NCI-H1048 (cell line): ENCODE measurements around the gene FCSK.
"Not testable (repeated sequence)": the region's sequence is repeated elsewhere in the genome, so short reads cannot be mapped to it uniquely, and the experiment has no call there.

Experiments used
- DNase-seq: peaks from one replicate; lab custom pipeline; 2025; lab: John Stamatoyannopoulos, UW

Gene FCSK

GRCh38 chr16:70454222-70455034 lies at the start of gene FCSK:
Gene FCSK (plus strand): TSS chr16:70454595. CDS start chr16:70463191, 8,596 bp downstream.
- DNase-seq = no peak

GRCh38 chr16:70406104-70406503 lies 48.3 kb upstream of the FCSK start:
- DNase-seq = not testable (repeated sequence)

GRCh38 chr16:70407811-70408274 lies 46.6 kb upstream of the FCSK start:
- DNase-seq = no peak

- no peak for DNase-seq
Observed at GRCh38 chr16:70410734-70411133, 43.7 kb upstream of the FCSK start.

GRCh38 chr16:70412385-70412784 lies 42.0 kb upstream of the FCSK start:
- no peak for DNase-seq

- DNase-seq = not testable (repeated sequence)
Observed at GRCh38 chr16:70413572-70413971, 40.8 kb upstream of the FCSK start.

GRCh38 chr16:70416748-70417616 lies 37.4 kb upstream of the FCSK start:
- DNase-seq = no peak

GRCh38 chr16:70417661-70418060 lies 36.7 kb upstream of the FCSK start:
- DNase-seq = no peak

GRCh38 chr16:70418274-70418992 lies 36.0 kb upstream of the FCSK start:
- no peak for DNase-seq

GRCh38 chr16:70418993-70419318 lies 35.4 kb upstream of the FCSK start:
- no peak for DNase-seq

- no peak for DNase-seq
Observed at GRCh38 chr16:70419384-70420327, 34.7 kb upstream of the FCSK start.

GRCh38 chr16:70421014-70421413 lies 33.4 kb upstream of the FCSK start:
- DNase-seq = no peak

- no peak for DNase-seq
Observed at GRCh38 chr16:70421473-70422311, 32.7 kb upstream of the FCSK start.

- DNase-seq = no peak
Observed at GRCh38 chr16:70422543-70422942, 31.9 kb upstream of the FCSK start.

GRCh38 chr16:70427786-70428177 lies 26.6 kb upstream of the FCSK start:
- no peak for DNase-seq

GRCh38 chr16:70428178-70428998 lies 26.0 kb upstream of the FCSK start:
- DNase-seq = no peak

- no peak for DNase-seq
Observed at GRCh38 chr16:70429888-70430666, 24.3 kb upstream of the FCSK start.

- no peak for DNase-seq
Observed at GRCh38 chr16:70430667-70431536, 23.5 kb upstream of the FCSK start.
